NT2/D1 (cell line): Measurements from ENCODE around the gene LTBP2.

ENCODE experiments used
- DNase-seq: peaks from one replicate; pipeline ENCODE4 v3.0.0-alpha.2; 2011; ENCODE audit warnings: low read depth, low spot score
- H3K27me3 ChIP-seq: 2 replicates; pipeline ENCODE4 v1.6.0; 2011; ENCODE audit warnings: mild to moderate bottlenecking; ENCODE audit not compliant: insufficient read length, insufficient read depth
- H3K36me3 ChIP-seq: 2 replicates; pipeline ENCODE4 v1.6.1; 2011; ENCODE audit warnings: mild to moderate bottlenecking, low read length, mixed read lengths; ENCODE audit not compliant: insufficient read depth, insufficient read length
- H3K4me1 ChIP-seq: 2 replicates; pipeline ENCODE4 v1.5.1; 2011; ENCODE audit not compliant: insufficient read depth, insufficient read length
- H3K4me3 ChIP-seq: 2 replicates; pipeline ENCODE4 v1.5.1; 2011; ENCODE audit warnings: low read depth; ENCODE audit not compliant: insufficient read length
- H3K9ac ChIP-seq: 2 replicates; pipeline ENCODE4 v1.6.0; 2011; ENCODE audit warnings: low read depth; ENCODE audit not compliant: insufficient read length
- H3K9me3 ChIP-seq: 2 replicates; pipeline ENCODE4 v1.5.1; 2011; ENCODE audit warnings: mild to moderate bottlenecking, low read length; ENCODE audit not compliant: insufficient read depth
- SUZ12 ChIP-seq: IDR thresholded peaks from 2 replicates; pipeline ENCODE4 v1.6.1; 2011; ENCODE audit not compliant: insufficient read length, insufficient read depth; ENCODE audit errors: extremely low read depth
- YY1 ChIP-seq: IDR thresholded peaks from 2 replicates; pipeline ENCODE4 v1.6.1; 2011; ENCODE audit not compliant: insufficient read length, insufficient read depth
- ZNF274 ChIP-seq: IDR thresholded peaks from 2 replicates; pipeline ENCODE4 v1.6.1; 2011; ENCODE audit warnings: mild to moderate bottlenecking, low read depth, low read length

Gene LTBP2

DNA sequence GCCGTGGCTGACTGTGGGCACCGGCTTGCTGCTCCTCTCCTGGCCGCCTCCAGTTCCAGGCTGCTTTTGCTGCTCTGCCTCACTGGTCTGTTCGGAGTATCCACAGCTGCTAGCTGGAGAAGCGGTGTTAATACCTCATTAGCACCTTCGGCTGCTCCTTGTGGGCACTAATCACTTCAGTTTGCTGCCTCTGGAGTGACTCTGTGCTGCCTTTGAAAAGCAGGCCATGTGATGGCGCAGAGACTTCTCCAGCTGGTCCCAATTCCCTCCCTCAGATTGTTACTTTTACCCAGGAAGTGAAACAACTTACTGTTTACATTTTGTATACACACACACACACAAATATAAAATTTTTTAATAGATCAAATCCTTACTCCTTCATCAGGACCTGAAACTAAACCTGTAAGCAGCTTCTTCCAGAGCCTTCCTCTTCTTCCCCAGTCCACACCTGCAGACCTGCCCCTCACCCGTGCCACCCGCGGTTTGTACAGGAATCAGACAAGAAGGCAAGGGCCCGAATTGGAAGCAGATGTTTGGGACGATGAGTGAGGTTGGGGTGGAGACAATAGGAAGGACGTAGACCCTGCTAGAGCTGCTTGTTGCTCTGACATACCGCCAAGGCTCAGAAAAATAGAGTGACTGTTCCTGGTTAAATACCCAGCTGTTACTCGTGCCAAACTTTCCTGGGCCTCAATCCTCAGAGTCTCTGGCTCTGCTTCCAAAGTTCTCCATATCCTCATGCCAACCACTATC, 41.5 kb upstream of the LTBP2 start:
- Histone ChIP-seq H3K9ac (no peak overlapping the region), H3K4me1 (peaks cover 7% of the 10 kb centered on the region), H3K36me3 (peaks cover 33% of the 10 kb centered on the region), H3K9me3 (no peaks in the 10 kb centered on the region), H3K27me3 (no peaks in the 10 kb centered on the region), H3K4me3 (no peak overlapping the region)
- TF ChIP-seq ZNF274: no peak
- TF ChIP-seq YY1: no peak
- TF ChIP-seq SUZ12: no peak
- no peak for DNase-seq

DNA sequence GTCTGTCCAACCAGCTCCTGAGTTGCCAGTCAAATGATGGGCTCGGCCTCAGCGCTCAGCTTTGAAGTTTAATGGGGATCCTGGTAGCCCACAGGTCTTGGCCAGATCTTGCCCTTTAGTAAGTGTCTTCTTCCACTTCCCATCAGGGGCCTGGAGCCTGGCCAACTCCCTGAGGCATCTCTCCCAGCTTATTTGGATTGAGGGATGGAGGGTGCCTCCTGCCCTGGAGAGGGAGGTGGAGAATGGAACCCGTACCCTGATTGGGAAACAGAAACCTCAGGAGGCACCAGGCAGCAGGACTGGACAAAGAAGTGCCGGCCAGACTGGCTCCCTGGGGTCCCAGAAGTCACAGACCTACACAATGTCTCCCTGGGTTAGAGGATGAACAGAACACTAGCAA, 40.5 kb upstream of the LTBP2 start:
- no peak for DNase-seq
- Histone ChIP-seq H3K9me3 (no peaks in the 10 kb centered on the region), H3K4me3 (no peak overlapping the region), H3K4me1 (peaks cover 11% of the 10 kb centered on the region), H3K27me3 (no peaks in the 10 kb centered on the region), H3K9ac (no peak overlapping the region), H3K36me3 (peaks cover 23% of the 10 kb centered on the region)
- TF ChIP-seq SUZ12 (no peak), ZNF274 (no peak), YY1 (no peak)

DNA sequence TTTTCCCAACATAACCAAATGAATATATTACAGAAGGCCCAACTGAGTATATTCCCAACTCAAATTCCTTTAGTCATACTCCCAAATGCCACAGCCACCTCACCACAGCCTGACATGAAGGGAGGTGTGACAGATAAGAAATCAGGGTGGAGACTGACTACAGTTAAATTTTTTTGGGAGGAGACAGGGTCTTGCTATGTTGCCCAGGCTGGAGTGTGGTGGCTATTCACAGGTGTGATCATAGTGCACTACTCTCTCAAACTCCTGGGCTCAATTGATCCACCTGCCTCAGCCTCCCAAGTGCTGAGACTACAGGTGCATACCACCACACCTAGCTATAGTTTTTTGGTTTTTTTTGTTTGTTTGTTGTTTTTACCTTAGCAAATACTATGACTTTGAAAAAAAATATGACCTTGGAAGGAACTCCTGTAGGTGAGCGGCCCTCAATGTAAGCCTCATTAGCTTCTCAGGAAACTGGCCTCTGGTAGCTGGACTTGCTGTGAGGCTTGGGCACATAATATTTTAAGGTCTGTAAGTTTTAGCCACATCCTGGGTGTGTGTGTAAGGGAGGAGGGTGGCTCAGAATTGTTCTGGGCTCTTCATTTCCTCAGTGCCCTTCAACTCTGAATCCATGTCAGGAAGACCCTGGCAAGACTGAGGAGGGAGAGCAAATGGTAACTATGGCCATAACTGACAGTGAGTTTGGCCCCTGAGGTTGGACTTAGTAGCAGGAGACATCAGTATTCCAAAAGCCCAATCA, 39.1 kb upstream of the LTBP2 start:
- TF ChIP-seq SUZ12: no peak
- no peak for TF ChIP-seq ZNF274
- TF ChIP-seq YY1: no peak
- Histone ChIP-seq H3K9ac (no peak overlapping the region), H3K36me3 (peaks cover 11% of the 10 kb centered on the region), H3K9me3 (no peaks in the 10 kb centered on the region), H3K4me3 (no peak overlapping the region), H3K4me1 (peaks cover 13% of the 10 kb centered on the region), H3K27me3 (no peaks in the 10 kb centered on the region)
- DNase-seq: no peak

DNA sequence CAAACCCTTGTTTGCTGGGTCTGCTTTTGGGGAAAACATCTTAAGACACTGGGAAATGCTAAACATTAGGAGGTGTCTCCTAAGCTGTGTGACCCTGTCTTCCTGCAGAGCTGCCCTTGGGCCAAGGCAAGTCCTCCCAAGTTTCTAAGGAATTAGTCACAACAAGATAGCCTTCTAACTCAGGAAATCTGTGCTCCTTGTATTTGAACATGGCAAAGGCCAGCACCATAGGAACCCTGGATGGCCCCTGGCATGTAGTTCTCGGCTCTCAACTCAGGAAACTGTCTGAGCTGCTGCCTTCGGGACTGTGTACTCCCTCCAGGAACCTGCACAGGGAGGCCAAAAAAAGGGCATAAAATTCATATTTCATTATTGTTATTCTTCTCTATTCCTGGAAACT, 37.6 kb upstream of the LTBP2 start:
- H3K36me3 ChIP-seq: peaks cover 11% of the 10 kb centered on the region
- peaks cover 13% of the 10 kb centered on the region for H3K4me1 ChIP-seq
- DNase-seq: no peak
- no peaks in the 10 kb centered on the region for H3K27me3 ChIP-seq
- no peak for TF ChIP-seq ZNF274
- no peak for TF ChIP-seq SUZ12
- TF ChIP-seq YY1: no peak
- no peaks in the 10 kb centered on the region for H3K9me3 ChIP-seq
- no peak overlapping the region for H3K4me3 ChIP-seq
- H3K9ac ChIP-seq: no peak overlapping the region

DNA sequence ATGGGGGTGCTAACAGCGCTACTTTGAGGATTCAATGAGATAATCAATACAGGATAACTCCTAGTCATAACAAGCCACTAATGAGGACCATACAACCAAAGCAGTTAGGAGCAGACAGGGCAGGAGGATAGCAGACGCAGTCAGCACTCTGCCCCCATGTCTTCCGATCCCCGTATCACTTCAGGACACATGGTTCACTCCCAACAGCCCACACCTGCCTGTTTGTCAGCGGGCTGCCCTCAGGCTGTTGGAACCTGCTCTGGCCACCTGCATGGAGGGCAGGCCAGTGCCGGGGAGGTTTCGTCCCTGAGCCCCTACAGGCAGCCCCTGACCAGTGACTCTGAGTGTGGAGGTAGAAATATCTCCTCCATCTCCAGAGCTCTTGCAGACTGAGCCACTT, 37.1 kb upstream of the LTBP2 start:
- DNase-seq: no peak

DNA sequence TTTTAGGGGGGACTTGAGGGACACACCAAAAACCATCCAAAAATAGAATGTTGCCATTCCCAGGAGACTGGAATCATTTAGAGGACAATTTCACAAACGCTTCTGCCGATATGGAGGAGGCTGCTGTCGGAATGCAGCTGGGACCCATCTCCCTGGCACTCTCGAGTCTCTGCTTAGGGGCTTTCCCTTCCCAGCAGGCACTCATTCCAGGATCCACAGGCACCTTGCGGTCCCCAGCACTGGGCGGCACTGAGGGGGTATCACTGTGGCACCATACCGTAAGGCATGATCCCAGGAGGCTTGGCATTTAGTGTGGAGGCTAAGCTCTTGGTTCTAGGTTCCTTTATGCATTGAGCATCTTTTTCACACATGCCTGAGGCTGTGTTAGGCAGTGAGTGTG, 36.6 kb upstream of the LTBP2 start:
- TF ChIP-seq YY1: no peak
- no peak for TF ChIP-seq ZNF274
- no peak for TF ChIP-seq SUZ12
- Histone ChIP-seq H3K4me1 (peaks cover 13% of the 10 kb centered on the region), H3K36me3 (peaks cover 10% of the 10 kb centered on the region), H3K9ac (no peak overlapping the region), H3K27me3 (no peaks in the 10 kb centered on the region), H3K9me3 (no peaks in the 10 kb centered on the region), H3K4me3 (no peak overlapping the region)
- DNase-seq: no peak

More for the DNA sequence above, 37.1 kb upstream of the LTBP2 start:
- peaks cover 11% of the 10 kb centered on the region for H3K36me3 ChIP-seq
- no peak overlapping the region for H3K4me3 ChIP-seq
- peaks cover 13% of the 10 kb centered on the region for H3K4me1 ChIP-seq
- no peaks in the 10 kb centered on the region for H3K27me3 ChIP-seq
- no peak overlapping the region for H3K9ac ChIP-seq
- no peak for TF ChIP-seq SUZ12
- no peak for TF ChIP-seq YY1
- H3K9me3 ChIP-seq: no peaks in the 10 kb centered on the region

DNA sequence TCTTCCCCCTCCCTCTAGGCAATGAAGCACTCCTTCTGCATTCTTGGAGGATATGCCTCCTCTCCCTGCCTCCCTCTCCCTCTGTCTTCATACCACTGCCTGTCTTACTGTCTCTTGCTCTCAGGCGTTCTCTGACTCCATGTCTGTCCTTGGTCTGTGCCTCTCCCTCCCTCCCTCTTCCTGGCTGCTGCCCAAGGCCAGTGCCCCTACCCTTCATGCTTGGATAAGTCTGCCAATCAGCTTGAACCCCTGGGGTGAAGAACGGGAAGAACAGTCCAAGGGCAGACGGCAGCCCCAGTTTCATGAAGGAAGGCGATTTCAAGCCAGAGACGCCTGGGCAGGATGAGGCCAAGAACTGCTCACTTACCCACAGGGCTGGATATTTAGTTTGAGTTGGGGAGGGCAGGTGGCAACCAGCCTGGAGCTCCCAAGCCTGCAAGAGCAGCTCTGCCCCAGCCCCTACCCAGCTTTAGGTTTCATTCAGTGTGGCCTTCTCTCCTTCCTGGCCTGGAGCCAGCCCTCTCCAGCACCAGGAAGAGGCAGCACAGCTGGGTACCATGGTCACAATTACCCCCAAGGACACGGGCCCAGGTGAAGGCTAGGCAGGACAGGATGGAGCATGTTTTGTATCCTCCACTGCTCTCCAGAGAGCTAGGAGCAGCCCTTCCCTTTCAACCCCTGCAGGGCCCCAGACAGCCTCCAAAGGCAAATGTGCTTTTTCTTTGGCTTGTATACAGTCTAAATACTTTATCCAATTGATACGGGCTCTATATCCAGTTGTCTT, 35.8 kb upstream of the LTBP2 start:
- Histone ChIP-seq H3K4me3 (no peak overlapping the region), H3K4me1 (peaks cover 13% of the 10 kb centered on the region), H3K9me3 (no peaks in the 10 kb centered on the region), H3K36me3 (peaks cover 5% of the 10 kb centered on the region), H3K27me3 (no peaks in the 10 kb centered on the region), H3K9ac (no peak overlapping the region)
- TF ChIP-seq YY1: no peak
- no peak for TF ChIP-seq ZNF274
- no peak for TF ChIP-seq SUZ12
- no peak for DNase-seq
